NCI-H187 (cell line): ENCODE results near the gene RBKS.
"Not testable (repeated sequence)": the region's sequence is repeated elsewhere in the genome, so short reads cannot be mapped to it uniquely, and the experiment has no call there.

Experiments used
- DNase-seq, 2 experiments: peaks; one replicate each; lab custom pipeline; 2025; lab: John Stamatoyannopoulos, UW

The RBKS gene

GRCh38 chr2:27871802-27872201 lies 18.4 kb downstream of the RBKS start:
- DNase-seq, result no peak

- DNase-seq, result no peak
Measured at GRCh38 chr2:27870724-27871123, 19.5 kb downstream of the RBKS start.

- no peak for DNase-seq
Measured at GRCh38 chr2:27869763-27870162, 20.4 kb downstream of the RBKS start.

GRCh38 chr2:27866237-27866636 lies 23.9 kb downstream of the RBKS start:
- no peak for DNase-seq

- not testable (repeated sequence) for DNase-seq
Measured at GRCh38 chr2:27863955-27864354, 26.2 kb downstream of the RBKS start.

GRCh38 chr2:27863146-27863545 lies 27.0 kb downstream of the RBKS start:
- no peak for DNase-seq

GRCh38 chr2:27860111-27860510 lies 30.1 kb downstream of the RBKS start:
- DNase-seq, result no peak

- DNase-seq, result no peak
Measured at GRCh38 chr2:27857417-27858172, 32.6 kb downstream of the RBKS start.

GRCh38 chr2:27856956-27857355 lies 33.2 kb downstream of the RBKS start:
- no peak for DNase-seq

- no peak for DNase-seq
Measured at GRCh38 chr2:27856386-27856785, 33.8 kb downstream of the RBKS start.

- no peak for DNase-seq
Measured at GRCh38 chr2:27855476-27855875, 34.7 kb downstream of the RBKS start.

GRCh38 chr2:27854229-27854862 lies 35.8 kb downstream of the RBKS start:
- DNase-seq, result no peak

GRCh38 chr2:27852691-27853090 lies 37.5 kb downstream of the RBKS start:
- no peak for DNase-seq

GRCh38 chr2:27849558-27850205 lies 40.5 kb downstream of the RBKS start:
- no peak for DNase-seq

GRCh38 chr2:27847333-27847732 lies 42.9 kb downstream of the RBKS start:
- no peak for DNase-seq

GRCh38 chr2:27844821-27845255 lies 45.3 kb downstream of the RBKS start:
- DNase-seq, result no peak

- DNase-seq, result no peak
Measured at GRCh38 chr2:27843992-27844391, 46.2 kb downstream of the RBKS start.

GRCh38 chr2:27842894-27843293 lies 47.3 kb downstream of the RBKS start:
- no peak for DNase-seq

- DNase-seq, result no peak
Measured at GRCh38 chr2:27839022-27839618, 51.1 kb downstream of the RBKS start.

GRCh38 chr2:27838502-27838901 lies 51.7 kb downstream of the RBKS start:
- no peak for DNase-seq

GRCh38 chr2:27833931-27834330 lies 56.3 kb downstream of the RBKS start:
- DNase-seq, result no peak

GRCh38 chr2:27832396-27832795 lies 57.8 kb downstream of the RBKS start:
- DNase-seq, result no peak
